ENCODE results near the gene ZNF362. TPM values are rescaled to one million over a fixed set of nuclear protein-coding genes. Genes with fewer than 3 reads are reported as not detected.

ZNF362 gene
- total RNA-seq, 1 donor from 2014 or later, result 32.4 TPM

- no peak overlapping the region for H3K4me3 ChIP-seq
- no peaks in the 10 kb centered on the region for H3K9me3 ChIP-seq (replicated peaks)
- peak overlapping the region; percentile 54 for H3K27ac ChIP-seq (replicated peaks)
- peaks cover 5% of the 10 kb centered on the region for H3K27me3 ChIP-seq (ENCODE audit: low read depth)
- peaks cover 29% of the 10 kb centered on the region for H3K4me1 ChIP-seq
- intact Hi-C loops (cut with micrococcal nuclease), result no loop called here
- peaks cover 22% of the 10 kb centered on the region for H3K36me3 ChIP-seq
- DNase-seq, result no peak
- no peak for TF ChIP-seq CTCF (IDR thresholded peaks at IDR 0.05; ENCODE audit: borderline replicate concordance)
These were observed 45.1 kb downstream of the ZNF362 start for GRCh38 chr1:33301273-33301984.

- H3K9me3 ChIP-seq (replicated peaks), result no peaks in the 10 kb centered on the region
- DNase-seq, result no peak
- H3K27me3 ChIP-seq (ENCODE audit: low read depth), result peaks cover 13% of the 10 kb centered on the region
- no peak for TF ChIP-seq CTCF (IDR thresholded peaks at IDR 0.05; ENCODE audit: borderline replicate concordance)
- H3K27ac ChIP-seq (replicated peaks), result no peak overlapping the region
- intact Hi-C loops (cut with micrococcal nuclease), result no loop called here
- peaks cover 36% of the 10 kb centered on the region for H3K4me1 ChIP-seq
- H3K36me3 ChIP-seq, result peaks cover 15% of the 10 kb centered on the region
- no peak overlapping the region for H3K4me3 ChIP-seq
These were observed 46.0 kb downstream of the ZNF362 start for GRCh38 chr1:33302325-33302724.

- DNase-seq, result no peak
- no peak for TF ChIP-seq CTCF (IDR thresholded peaks at IDR 0.05; ENCODE audit: borderline replicate concordance)
- H3K4me1 ChIP-seq, result peaks cover 28% of the 10 kb centered on the region
- H3K9me3 ChIP-seq (replicated peaks), result no peaks in the 10 kb centered on the region
- no peak overlapping the region for H3K4me3 ChIP-seq
- intact Hi-C loops (cut with micrococcal nuclease), result no loop called here
- no peak overlapping the region for H3K27ac ChIP-seq (replicated peaks)
- H3K36me3 ChIP-seq, result peaks cover 1% of the 10 kb centered on the region
- peaks cover 13% of the 10 kb centered on the region for H3K27me3 ChIP-seq (ENCODE audit: low read depth)
These were observed 48.7 kb downstream of the ZNF362 start for GRCh38 chr1:33305016-33305415.

- H3K27me3 ChIP-seq (ENCODE audit: low read depth), result peaks cover 13% of the 10 kb centered on the region
- TF ChIP-seq CTCF (IDR thresholded peaks at IDR 0.05; ENCODE audit: borderline replicate concordance), result no peak
- H3K36me3 ChIP-seq, result no peaks in the 10 kb centered on the region
- H3K4me3 ChIP-seq, result peak overlapping the region; percentile 61
- peaks cover 18% of the 10 kb centered on the region for H3K4me1 ChIP-seq
- intact Hi-C loops (cut with micrococcal nuclease), result no loop called here
- H3K9me3 ChIP-seq (replicated peaks), result no peaks in the 10 kb centered on the region
- H3K27ac ChIP-seq (replicated peaks), result no peak overlapping the region
- DNase-seq, result no peak
These were observed 49.7 kb downstream of the ZNF362 start for GRCh38 chr1:33305816-33306652.

- TF ChIP-seq CTCF (IDR thresholded peaks at IDR 0.05; ENCODE audit: borderline replicate concordance), result no peak
- Histone ChIP-seq H3K4me3 (peak overlapping the region; percentile 61), H3K36me3 (no peaks in the 10 kb centered on the region), H3K9me3 (replicated peaks) (no peaks in the 10 kb centered on the region), H3K4me1 (peaks cover 13% of the 10 kb centered on the region), H3K27me3 (ENCODE audit: low read depth) (peaks cover 13% of the 10 kb centered on the region), H3K27ac (replicated peaks) (no peak overlapping the region)
- intact Hi-C loops (cut with micrococcal nuclease), result no loop called here
- DNase-seq, result no peak
These were observed 50.6 kb downstream of the ZNF362 start for GRCh38 chr1:33306653-33307493.

Measured in left ventricle myocardium inferior (tissue), 1 donor.